Mesenchymal stem cell (in vitro differentiated cells and primary cell): ENCODE data around the gene FIGN.

ENCODE experiments used
- DNase-seq: peaks from one replicate; pipeline ENCODE4 v3.0.0-alpha.2; 2013
- H2AFZ ChIP-seq: one replicate; pipeline ENCODE4 v1.6.1; 2013; ENCODE audit warnings: low read depth, mild to moderate bottlenecking, control low read depth, inconsistent platforms, low read length, moderate library complexity
- H2AK5ac ChIP-seq: 2 replicates; pipeline ENCODE4 v1.6.1; 2013; ENCODE audit warnings: low read length, moderate library complexity, mild to moderate bottlenecking, inconsistent platforms; ENCODE audit not compliant: severe bottlenecking
- H2BK120ac ChIP-seq: one replicate; pipeline ENCODE4 v1.6.1; 2013; ENCODE audit warnings: low read depth, mild to moderate bottlenecking, inconsistent platforms, low read length, moderate library complexity
- H2BK12ac ChIP-seq, 2 experiments: one replicate each; pipeline ENCODE4 v1.6.1; 2013; ENCODE audit warnings: inconsistent platforms in 2 of 2, low read length in 2 of 2, mild to moderate bottlenecking in 2 of 2, moderate library complexity in 2 of 2, control low read depth in 1 of 2
- H2BK15ac ChIP-seq: one replicate; pipeline ENCODE4 v1.6.1; 2013; ENCODE audit warnings: mild to moderate bottlenecking, low read depth, inconsistent platforms; ENCODE audit not compliant: poor library complexity, severe bottlenecking
- H2BK5ac ChIP-seq: 2 replicates; pipeline ENCODE4 v1.6.1; 2013; ENCODE audit warnings: low read depth, mild to moderate bottlenecking, low read length, control low read depth, inconsistent platforms; ENCODE audit not compliant: poor library complexity, severe bottlenecking
- H3K14ac ChIP-seq, 2 experiments: one replicate each; pipeline ENCODE4 v1.6.1; 2013; ENCODE audit warnings: inconsistent platforms in 2 of 2, low read length in 2 of 2, control low read depth in 1 of 2, mild to moderate bottlenecking in 1 of 2, moderate library complexity in 1 of 2
- H3K18ac ChIP-seq, 2 experiments: one replicate each; pipeline ENCODE4 v1.6.1; 2013; ENCODE audit warnings: inconsistent platforms in 2 of 2, low read length in 2 of 2, control low read depth in 1 of 2, low read depth in 1 of 2, mild to moderate bottlenecking in 1 of 2
- H3K23ac ChIP-seq, 2 experiments: one replicate each; pipeline ENCODE4 v1.6.1; 2013; ENCODE audit warnings: inconsistent platforms in 2 of 2, low read length in 2 of 2, mild to moderate bottlenecking in 2 of 2, moderate library complexity in 2 of 2, control low read depth in 1 of 2
- H3K27ac ChIP-seq: 2 replicates; pipeline ENCODE4 v1.5.1; 2013; ENCODE audit warnings: mild to moderate bottlenecking, moderate library complexity, low read length, control low read depth, inconsistent platforms; ENCODE audit not compliant: poor library complexity, severe bottlenecking
- H3K27me3 ChIP-seq, 2 experiments: 2 replicates each; pipeline versions ENCODE4 v1.6.1 to v1.7.0; 2013; ENCODE audit warnings: low read length in 2 of 2, mild to moderate bottlenecking in 2 of 2, moderate library complexity in 2 of 2, control low read depth in 1 of 2, inconsistent platforms in 1 of 2; ENCODE audit not compliant: control insufficient read depth in 1 of 2, insufficient read depth in 1 of 2
- H3K36me3 ChIP-seq, 2 experiments: 2 replicates each; pipeline versions ENCODE4 v1.6.1 to v1.7.0; 2013; ENCODE audit warnings: low read length in 2 of 2, control low read depth in 1 of 2, inconsistent platforms in 1 of 2, low read depth in 1 of 2, mild to moderate bottlenecking in 1 of 2; ENCODE audit not compliant: insufficient read depth in 2 of 2, control insufficient read depth in 1 of 2
- H3K4ac ChIP-seq, 2 experiments: one replicate each; pipeline ENCODE4 v1.6.1; 2013; ENCODE audit warnings: inconsistent platforms in 2 of 2, low read length in 2 of 2, mild to moderate bottlenecking in 2 of 2, moderate library complexity in 2 of 2, control low read depth in 1 of 2, low read depth in 1 of 2
- H3K4me1 ChIP-seq: 2 replicates; pipeline ENCODE4 v1.6.1; 2013; ENCODE audit warnings: low read depth, low read length, control low read depth; ENCODE audit not compliant: control insufficient read depth, insufficient read depth
- H3K4me2 ChIP-seq: 2 replicates; pipeline ENCODE4 v1.6.1; 2013; ENCODE audit warnings: low read length, mild to moderate bottlenecking, inconsistent platforms; ENCODE audit not compliant: poor library complexity, severe bottlenecking
- H3K4me3 ChIP-seq, 2 experiments: 2 replicates each; pipeline versions ENCODE4 v1.5.1 to v1.7.0; 2013; ENCODE audit warnings: low read length in 2 of 2, mild to moderate bottlenecking in 2 of 2, control low read depth in 1 of 2, low read depth in 1 of 2; ENCODE audit not compliant: insufficient read depth in 1 of 2
- H3K79me1 ChIP-seq: replicated peaks from 2 replicates; pipeline ENCODE4 v1.6.1; 2013; ENCODE audit warnings: mild to moderate bottlenecking, control low read depth, low read length, inconsistent platforms; ENCODE audit not compliant: poor library complexity, severe bottlenecking
- H3K9ac ChIP-seq: 2 replicates; pipeline ENCODE4 v1.7.0; 2013; ENCODE audit warnings: mild to moderate bottlenecking, low read length, moderate library complexity
- H3K9me3 ChIP-seq: 2 replicates; pipeline ENCODE4 v1.7.0; 2013; ENCODE audit warnings: mild to moderate bottlenecking, low read length; ENCODE audit not compliant: control insufficient read depth
- H4K8ac ChIP-seq: one replicate; pipeline ENCODE4 v1.6.1; 2013; ENCODE audit warnings: inconsistent platforms, mild to moderate bottlenecking, low read length, moderate library complexity
- H4K91ac ChIP-seq: one replicate; pipeline ENCODE4 v1.6.1; 2013; ENCODE audit warnings: mild to moderate bottlenecking, low read length, inconsistent platforms
- WGBS: methylation state at CpG from one replicate; pipeline ENCODE4 v1.1.7; 2013; ENCODE audit warnings: mixed read lengths; 5-methylcytosine and 5-hydroxymethylcytosine counted together

Gene FIGN

GRCh38 chr2:163717515-163717914 lies 18.3 kb downstream of the FIGN start:
- DNase-seq = no peak
- WGBS = 95% methylated on average over 2 of the region's 5 CpGs
- Histone ChIP-seq H3K14ac (no peak overlapping the region), H3K9me3 (no peaks in the 10 kb centered on the region), H4K8ac (no peak overlapping the region), H2BK15ac (no peak overlapping the region), H2BK120ac (no peak overlapping the region), H4K91ac (no peak overlapping the region), H3K4me1 (peaks cover 2% of the 10 kb centered on the region), H3K27me3 (no peaks in the 10 kb centered on the region), H3K18ac (no peak overlapping the region), H3K9ac (peak overlapping the region; percentile 55), H3K79me1 (peaks cover 3% of the 10 kb centered on the region), H2BK12ac (no peak overlapping the region), H2AK5ac (no peak overlapping the region), H3K4me3 (peak overlapping the region in 1 of 2 experiments; percentile 55), H2AFZ (no peak overlapping the region), H2BK5ac (no peak overlapping the region), H3K27ac (no peak overlapping the region), H3K4me2 (no peak overlapping the region), H3K23ac (no peak overlapping the region), H3K4ac (no peak overlapping the region), H3K36me3 (peaks cover 0 to 3% of the 10 kb centered on the region in 2 experiments)

GRCh38 chr2:163716101-163716500 lies 19.7 kb downstream of the FIGN start:
- no peak overlapping the region for H3K23ac ChIP-seq
- peaks cover 3% of the 10 kb centered on the region for H3K79me1 ChIP-seq
- H3K9ac ChIP-seq = no peak overlapping the region
- H3K4me3 ChIP-seq = no peak overlapping the region
- H2AK5ac ChIP-seq = no peak overlapping the region
- H3K4ac ChIP-seq = no peak overlapping the region
- no peak overlapping the region for H4K91ac ChIP-seq
- H4K8ac ChIP-seq = no peak overlapping the region
- no peaks in the 10 kb centered on the region for H3K27me3 ChIP-seq
- 100% methylated on average over 1 of the region's 2 CpGs for WGBS
- no peak overlapping the region for H3K4me2 ChIP-seq
- H2BK120ac ChIP-seq = no peak overlapping the region
- no peak overlapping the region for H2AFZ ChIP-seq
- H3K18ac ChIP-seq = no peak overlapping the region
- peaks cover 0 to 3% of the 10 kb centered on the region in 2 experiments for H3K36me3 ChIP-seq
- H3K4me1 ChIP-seq = peaks cover 2% of the 10 kb centered on the region
- no peak overlapping the region for H2BK5ac ChIP-seq
- H2BK15ac ChIP-seq = no peak overlapping the region
- H3K27ac ChIP-seq = no peak overlapping the region
- H3K9me3 ChIP-seq = no peaks in the 10 kb centered on the region
- H2BK12ac ChIP-seq = no peak overlapping the region
- DNase-seq = no peak
- no peak overlapping the region for H3K14ac ChIP-seq

- DNase-seq = no peak
- Histone ChIP-seq H2AFZ (no peak overlapping the region), H3K36me3 (peaks cover 0 to 3% of the 10 kb centered on the region in 2 experiments), H3K4me3 (no peak overlapping the region), H3K9ac (no peak overlapping the region), H2BK12ac (no peak overlapping the region), H2BK5ac (no peak overlapping the region), H3K4ac (no peak overlapping the region), H3K23ac (no peak overlapping the region), H3K4me2 (no peak overlapping the region), H3K18ac (no peak overlapping the region), H3K14ac (no peak overlapping the region), H2BK120ac (no peak overlapping the region), H3K4me1 (peaks cover 2% of the 10 kb centered on the region), H3K79me1 (peaks cover 3% of the 10 kb centered on the region), H4K91ac (no peak overlapping the region), H2AK5ac (no peak overlapping the region), H3K9me3 (no peaks in the 10 kb centered on the region), H3K27me3 (no peaks in the 10 kb centered on the region), H4K8ac (no peak overlapping the region), H2BK15ac (no peak overlapping the region), H3K27ac (no peak overlapping the region)
- no CpG with 5 or more reads among the region's 1 CpG for WGBS
Observed at GRCh38 chr2:163715668-163716067, 20.1 kb downstream of the FIGN start.

- no peak overlapping the region for H3K27ac ChIP-seq
- peaks cover 0 to 3% of the 10 kb centered on the region in 2 experiments for H3K36me3 ChIP-seq
- no peak overlapping the region for H2AFZ ChIP-seq
- H3K9ac ChIP-seq = no peak overlapping the region
- H2BK5ac ChIP-seq = no peak overlapping the region
- no peak overlapping the region for H3K4me2 ChIP-seq
- no peaks in the 10 kb centered on the region for H3K27me3 ChIP-seq
- H3K79me1 ChIP-seq = peaks cover 5% of the 10 kb centered on the region
- no peak overlapping the region for H3K23ac ChIP-seq
- H2BK15ac ChIP-seq = no peak overlapping the region
- WGBS = 85% methylated on average over 7 of the region's 8 CpGs
- H3K4me3 ChIP-seq = no peak overlapping the region
- H3K14ac ChIP-seq = no peak overlapping the region
- no peaks in the 10 kb centered on the region for H3K9me3 ChIP-seq
- peaks cover 2% of the 10 kb centered on the region for H3K4me1 ChIP-seq
- H2BK120ac ChIP-seq = no peak overlapping the region
- H4K91ac ChIP-seq = no peak overlapping the region
- peak overlapping the region; percentile 22 for H4K8ac ChIP-seq
- H3K18ac ChIP-seq = peak overlapping the region in 1 of 2 experiments; percentile 12
- DNase-seq = no peak
- no peak overlapping the region for H3K4ac ChIP-seq
- H2AK5ac ChIP-seq = no peak overlapping the region
- H2BK12ac ChIP-seq = no peak overlapping the region
Observed at GRCh38 chr2:163715199-163715598, 20.6 kb downstream of the FIGN start.
